ENCODE results near the gene SULT1B1.

The SULT1B1 gene

DNA sequence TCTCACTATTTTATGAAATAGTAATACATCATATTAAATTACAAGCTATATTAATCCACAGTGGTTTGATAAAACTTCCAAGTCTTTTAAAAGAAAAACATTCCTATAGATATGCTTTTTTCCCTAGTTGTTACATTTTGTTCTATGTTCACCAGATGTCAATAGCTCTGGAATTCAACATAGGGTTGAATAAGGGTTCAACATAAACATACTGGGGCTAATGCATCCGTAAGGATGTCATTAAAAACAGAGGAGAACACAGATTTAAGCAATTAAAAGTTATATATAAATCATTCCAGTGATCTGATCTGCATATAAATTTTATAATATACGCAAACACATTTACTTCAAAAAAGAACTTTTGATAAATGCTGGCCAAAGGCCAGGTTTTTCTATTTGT lies 32.5 kb downstream of the SULT1B1 start:
- Histone ChIP-seq H3K4me2 (ENCODE audit: low read length) (no peak overlapping the region), H4K12ac (ENCODE audit: low read depth, low read length) (no peak overlapping the region), H3K18ac (ENCODE audit: low read length) (no peak overlapping the region), H3K79me1 (ENCODE audit: low read length) (no peaks in the 10 kb centered on the region), H3K9ac (ENCODE audit: low read length) (no peak overlapping the region), H3K9me3 (ENCODE audit: insufficient read depth, low read depth, low read length) (no peaks in the 10 kb centered on the region), H2BK120ac (ENCODE audit: insufficient read depth, low read length, poor library complexity) (no peak overlapping the region), H2AK5ac (ENCODE audit: low read length) (no peak overlapping the region), H4K8ac (ENCODE audit: low read depth, low read length) (no peak overlapping the region), H3K4me3 (ENCODE audit: low read depth, low read length) (no peak overlapping the region), H3K23ac (ENCODE audit: low read length) (no peak overlapping the region), H4K91ac (ENCODE audit: low read depth, low read length) (no peak overlapping the region), H3K27ac (ENCODE audit: low read depth, low read length) (no peak overlapping the region), H3K4me1 (ENCODE audit: control insufficient read depth in 1 of 2, insufficient read depth in 2 of 2, low read length in 2 of 2) (no peaks in the 10 kb centered on the region), H2BK12ac (ENCODE audit: low read length) (no peak overlapping the region), H2AFZ (ENCODE audit: insufficient read depth, low read length, poor library complexity) (no peak overlapping the region), H3K27me3 (ENCODE audit: insufficient read depth, low read length) (no peaks in the 10 kb centered on the region), H2BK5ac (ENCODE audit: low read depth, low read length, poor library complexity) (no peak overlapping the region), H3K79me2 (ENCODE audit: control insufficient read depth, insufficient read depth, low read length, poor library complexity) (no peaks in the 10 kb centered on the region), H3K14ac (ENCODE audit: low read length) (no peak overlapping the region), H3K4ac (ENCODE audit: low read depth, low read length) (no peak overlapping the region), H3K36me3 (ENCODE audit: control insufficient read depth in 1 of 2, insufficient read depth in 2 of 2, low read length in 2 of 2) (no peaks in the 10 kb centered on the region)
- no peak for DNase-seq
- no CpG with 5 or more reads among the region's 2 CpGs for whole genome bisulfite sequencing (ENCODE audit: extremely low coverage, insufficient coverage, insufficient read length)

DNA sequence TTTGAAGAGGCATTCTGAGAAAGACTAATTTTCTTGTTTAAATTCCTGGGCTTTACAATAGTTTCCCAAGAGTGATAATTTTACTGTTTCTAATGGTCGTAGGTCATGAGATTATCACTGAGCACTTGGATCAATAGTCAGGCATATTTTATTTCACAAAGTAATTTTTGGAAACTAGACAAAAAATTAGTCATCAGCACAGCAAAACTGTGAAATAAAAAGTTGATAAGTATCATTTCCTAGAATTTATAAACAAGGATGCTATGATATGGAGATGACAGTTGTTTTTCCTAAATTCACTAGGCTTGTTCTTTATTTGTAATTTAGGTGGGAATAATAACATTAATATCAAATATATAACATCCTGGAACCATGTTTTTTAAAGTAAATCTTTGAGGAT lies 33.0 kb downstream of the SULT1B1 start:
- no peak for DNase-seq
- Histone ChIP-seq H3K4ac (ENCODE audit: low read depth, low read length) (no peak overlapping the region), H3K9me3 (ENCODE audit: insufficient read depth, low read depth, low read length) (no peaks in the 10 kb centered on the region), H2BK5ac (ENCODE audit: low read depth, low read length, poor library complexity) (no peak overlapping the region), H3K4me1 (ENCODE audit: control insufficient read depth in 1 of 2, insufficient read depth in 2 of 2, low read length in 2 of 2) (no peaks in the 10 kb centered on the region), H2BK12ac (ENCODE audit: low read length) (no peak overlapping the region), H3K79me2 (ENCODE audit: control insufficient read depth, insufficient read depth, low read length, poor library complexity) (no peaks in the 10 kb centered on the region), H3K9ac (ENCODE audit: low read length) (no peak overlapping the region), H3K14ac (ENCODE audit: low read length) (no peak overlapping the region), H3K79me1 (ENCODE audit: low read length) (no peaks in the 10 kb centered on the region), H3K23ac (ENCODE audit: low read length) (no peak overlapping the region), H2BK120ac (ENCODE audit: insufficient read depth, low read length, poor library complexity) (no peak overlapping the region), H2AK5ac (ENCODE audit: low read length) (no peak overlapping the region), H3K36me3 (ENCODE audit: control insufficient read depth in 1 of 2, insufficient read depth in 2 of 2, low read length in 2 of 2) (no peaks in the 10 kb centered on the region), H4K91ac (ENCODE audit: low read depth, low read length) (no peak overlapping the region), H3K18ac (ENCODE audit: low read length) (no peak overlapping the region), H3K4me2 (ENCODE audit: low read length) (no peak overlapping the region), H4K12ac (ENCODE audit: low read depth, low read length) (no peak overlapping the region), H2AFZ (ENCODE audit: insufficient read depth, low read length, poor library complexity) (no peak overlapping the region), H4K8ac (ENCODE audit: low read depth, low read length) (no peak overlapping the region), H3K27me3 (ENCODE audit: insufficient read depth, low read length) (no peaks in the 10 kb centered on the region), H3K27ac (ENCODE audit: low read depth, low read length) (no peak overlapping the region), H3K4me3 (ENCODE audit: low read depth, low read length) (no peak overlapping the region)
- no CpG with 5 or more reads among the region's 1 CpG for WGBS (ENCODE audit: extremely low coverage, insufficient coverage, insufficient read length)

DNA sequence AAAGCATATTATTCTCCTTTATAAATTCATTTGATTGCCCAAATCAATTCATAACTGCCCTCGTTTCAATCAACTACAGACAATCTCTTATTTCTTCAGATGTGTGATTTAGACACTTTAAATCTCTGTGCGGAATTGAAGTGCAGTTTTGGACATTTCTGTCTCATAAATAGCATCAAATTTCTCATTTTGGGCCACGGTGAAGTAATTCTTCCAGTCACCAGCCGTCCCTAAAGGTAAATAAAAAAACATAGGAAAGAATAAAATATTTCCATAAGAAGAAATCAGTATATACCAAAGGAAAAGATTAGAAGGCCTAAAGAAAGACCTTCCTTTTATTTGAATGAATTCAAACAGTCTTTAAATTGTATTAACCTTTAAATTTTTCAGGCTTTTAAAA lies 33.4 kb downstream of the SULT1B1 start:
- H4K12ac ChIP-seq (ENCODE audit: low read depth, low read length): no peak overlapping the region
- H3K79me1 ChIP-seq (ENCODE audit: low read length): no peaks in the 10 kb centered on the region
- H2AK5ac ChIP-seq (ENCODE audit: low read length): no peak overlapping the region
- H3K9me3 ChIP-seq (ENCODE audit: insufficient read depth, low read depth, low read length): no peaks in the 10 kb centered on the region
- H3K27ac ChIP-seq (ENCODE audit: low read depth, low read length): no peak overlapping the region
- no peak overlapping the region for H2AFZ ChIP-seq (ENCODE audit: insufficient read depth, low read length, poor library complexity)
- no peak overlapping the region for H3K18ac ChIP-seq (ENCODE audit: low read length)
- no peak overlapping the region for H3K4me2 ChIP-seq (ENCODE audit: low read length)
- H2BK120ac ChIP-seq (ENCODE audit: insufficient read depth, low read length, poor library complexity): no peak overlapping the region
- no peaks in the 10 kb centered on the region for H3K4me1 ChIP-seq (ENCODE audit: control insufficient read depth in 1 of 2, insufficient read depth in 2 of 2, low read length in 2 of 2)
- no peak overlapping the region for H3K4me3 ChIP-seq (ENCODE audit: low read depth, low read length)
- no peaks in the 10 kb centered on the region for H3K36me3 ChIP-seq (ENCODE audit: control insufficient read depth in 1 of 2, insufficient read depth in 2 of 2, low read length in 2 of 2)
- H2BK5ac ChIP-seq (ENCODE audit: low read depth, low read length, poor library complexity): no peak overlapping the region
- no peaks in the 10 kb centered on the region for H3K27me3 ChIP-seq (ENCODE audit: insufficient read depth, low read length)
- H4K8ac ChIP-seq (ENCODE audit: low read depth, low read length): no peak overlapping the region
- no peak overlapping the region for H3K9ac ChIP-seq (ENCODE audit: low read length)
- no peak overlapping the region for H2BK12ac ChIP-seq (ENCODE audit: low read length)
- WGBS (ENCODE audit: extremely low coverage, insufficient coverage, insufficient read length): no CpG with 5 or more reads among the region's 4 CpGs
- no peak for DNase-seq
- no peak overlapping the region for H3K23ac ChIP-seq (ENCODE audit: low read length)
- no peak overlapping the region for H3K4ac ChIP-seq (ENCODE audit: low read depth, low read length)
- H3K14ac ChIP-seq (ENCODE audit: low read length): no peak overlapping the region
- H3K79me2 ChIP-seq (ENCODE audit: control insufficient read depth, insufficient read depth, low read length, poor library complexity): no peaks in the 10 kb centered on the region
- no peak overlapping the region for H4K91ac ChIP-seq (ENCODE audit: low read depth, low read length)

DNA sequence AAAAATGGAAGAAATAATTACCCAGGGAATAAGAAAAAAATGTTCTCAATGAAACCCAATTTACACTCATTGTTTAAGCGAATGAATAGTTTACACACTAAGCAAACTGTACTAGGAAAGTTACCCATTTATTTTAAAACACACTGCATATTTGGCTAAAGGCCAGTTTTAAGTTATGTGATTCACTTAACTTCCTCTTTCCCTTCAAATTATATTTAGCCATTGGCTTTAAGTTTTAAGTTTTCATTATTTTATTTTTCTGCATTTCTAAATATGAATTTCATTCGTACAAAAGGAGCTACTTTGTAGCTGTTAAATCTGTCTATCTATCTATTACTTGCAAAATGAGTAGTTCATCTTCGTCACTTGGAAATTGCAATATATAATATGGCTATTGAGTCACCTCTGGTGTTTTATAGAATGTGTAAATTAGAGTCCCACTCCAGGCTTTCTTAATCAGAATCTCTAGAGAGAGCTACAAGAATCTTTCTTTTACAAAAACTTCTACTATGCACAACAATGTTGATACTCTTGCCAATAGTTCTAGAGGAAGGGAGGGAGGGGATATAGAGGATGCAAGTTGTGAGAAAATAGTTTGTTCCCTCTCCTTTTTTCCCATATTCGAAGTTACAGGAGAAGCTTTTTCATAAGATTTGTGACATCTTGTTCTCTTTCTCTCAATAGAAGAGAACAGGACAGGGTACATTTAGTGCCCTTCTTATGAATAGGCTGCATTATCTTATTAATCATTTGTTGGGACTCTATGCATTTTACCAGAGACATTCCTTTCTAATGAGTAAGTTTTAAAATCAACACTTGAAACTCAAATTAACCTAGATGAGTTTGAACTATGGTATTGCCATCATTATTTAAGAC lies 41.8 kb downstream of the SULT1B1 start:
- Histone ChIP-seq H2BK5ac (ENCODE audit: low read depth, low read length, poor library complexity) (no peak overlapping the region), H3K4me3 (ENCODE audit: low read depth, low read length) (no peak overlapping the region), H3K27me3 (ENCODE audit: insufficient read depth, low read length) (no peaks in the 10 kb centered on the region), H3K23ac (ENCODE audit: low read length) (no peak overlapping the region), H3K18ac (ENCODE audit: low read length) (no peak overlapping the region), H4K91ac (ENCODE audit: low read depth, low read length) (no peak overlapping the region), H2AFZ (ENCODE audit: insufficient read depth, low read length, poor library complexity) (no peak overlapping the region), H2BK120ac (ENCODE audit: insufficient read depth, low read length, poor library complexity) (no peak overlapping the region), H3K4me2 (ENCODE audit: low read length) (no peak overlapping the region), H3K9ac (ENCODE audit: low read length) (no peak overlapping the region), H4K8ac (ENCODE audit: low read depth, low read length) (no peak overlapping the region), H3K36me3 (ENCODE audit: control insufficient read depth in 1 of 2, insufficient read depth in 2 of 2, low read length in 2 of 2) (no peaks in the 10 kb centered on the region), H3K4me1 (ENCODE audit: control insufficient read depth in 1 of 2, insufficient read depth in 2 of 2, low read length in 2 of 2) (no peaks in the 10 kb centered on the region), H3K4ac (ENCODE audit: low read depth, low read length) (no peak overlapping the region), H3K79me2 (ENCODE audit: control insufficient read depth, insufficient read depth, low read length, poor library complexity) (no peaks in the 10 kb centered on the region), H4K12ac (ENCODE audit: low read depth, low read length) (no peak overlapping the region), H3K14ac (ENCODE audit: low read length) (no peak overlapping the region), H2AK5ac (ENCODE audit: low read length) (no peak overlapping the region), H2BK12ac (ENCODE audit: low read length) (no peak overlapping the region), H3K9me3 (ENCODE audit: insufficient read depth, low read depth, low read length) (no peaks in the 10 kb centered on the region), H3K27ac (ENCODE audit: low read depth, low read length) (no peak overlapping the region), H3K79me1 (ENCODE audit: low read length) (no peaks in the 10 kb centered on the region)
- WGBS (ENCODE audit: extremely low coverage, insufficient coverage, insufficient read length): no CpG with 5 or more reads among the region's 4 CpGs
- DNase-seq: no peak

Data from trophoblast cell (in vitro differentiated cells and primary cell).